NT2/D1 (cell line): ENCODE data around the gene TBC1D32.

Source experiments
- SUZ12 ChIP-seq: IDR thresholded peaks from 2 replicates; pipeline ENCODE4 v1.6.1; 2011; ENCODE audit not compliant: insufficient read length, insufficient read depth; ENCODE audit errors: extremely low read depth
- ZNF274 ChIP-seq: IDR thresholded peaks from 2 replicates; pipeline ENCODE4 v1.6.1; 2011; ENCODE audit warnings: mild to moderate bottlenecking, low read depth, low read length

- TF ChIP-seq SUZ12, result no peak
- no peak for TF ChIP-seq ZNF274
These were observed 4.1 kb upstream of the TBC1D32 start for GRCh38 chr6:121338366-121338765.
